Measurements from ENCODE around the gene ZNF548.
A peak's percentile ranks its signal among the peaks of the same experiment; 100 is the strongest.

The ZNF548 gene

GRCh38 chr19:57403737-57404563 lies 14.3 kb downstream of the ZNF548 start:
- DNase-seq, result no peak

- DNase-seq, result peak; percentile 5
Observed at GRCh38 chr19:57406516-57407123, 17.0 kb downstream of the ZNF548 start.

GRCh38 chr19:57410877-57411671 lies 21.4 kb downstream of the ZNF548 start, which contains the start of gene ZNF17:
Gene ZNF17 (plus strand): TSS chr19:57411161. CDS start chr19:57413616, 2,455 bp downstream.
- DNase-seq, result peak; percentile 84

GRCh38 chr19:57419439-57419838 lies 29.8 kb downstream of the ZNF548 start:
- no peak for DNase-seq

GRCh38 chr19:57421037-57421436 lies 31.4 kb downstream of the ZNF548 start:
- no peak for DNase-seq

GRCh38 chr19:57434386-57435061 lies 44.9 kb downstream of the ZNF548 start:
- DNase-seq, result no peak

GRCh38 chr19:57435062-57435978 lies 45.7 kb downstream of the ZNF548 start, which contains the start of gene ZNF749:
Gene ZNF749 (plus strand): TSS chr19:57435325. CDS start chr19:57435579, 254 bp downstream.
- peak; percentile 98 for DNase-seq

GRCh38 chr19:57436417-57436816 lies 46.8 kb downstream of the ZNF548 start:
- DNase-seq, result no peak

GRCh38 chr19:57437931-57438330 lies 48.3 kb downstream of the ZNF548 start:
- no peak for DNase-seq

- no peak for DNase-seq
Observed at GRCh38 chr19:57438925-57439324, 49.3 kb downstream of the ZNF548 start.

- DNase-seq, result no peak
Observed at GRCh38 chr19:57441979-57442752, 52.5 kb downstream of the ZNF548 start.

GRCh38 chr19:57443121-57443696 lies 53.6 kb downstream of the ZNF548 start:
- no peak for DNase-seq

- DNase-seq, result no peak
Observed at GRCh38 chr19:57452307-57452706, 62.7 kb downstream of the ZNF548 start.
